NT2/D1 (cell line): ENCODE results near the gene RALGPS1.

Experiments used
- YY1 ChIP-seq: IDR thresholded peaks from 2 replicates; pipeline ENCODE4 v1.6.1; 2011; ENCODE audit not compliant: insufficient read length, insufficient read depth
- ZNF274 ChIP-seq: IDR thresholded peaks from 2 replicates; pipeline ENCODE4 v1.6.1; 2011; ENCODE audit warnings: mild to moderate bottlenecking, low read depth, low read length

- TF ChIP-seq ZNF274, result no peak
- TF ChIP-seq YY1, result no peak
Observed at GRCh38 chr9:127223810-127224177, 309.2 kb downstream of the RALGPS1 start.
